ENCODE results near the gene MAFG. TPM values are rescaled to one million over a fixed set of nuclear protein-coding genes. Genes with fewer than 3 reads are reported as not detected.

The MAFG gene
- total and polyA plus RNA-seq, 2 of the 13 experiments (the other 11 are each of a cell fraction or from before 2014, with no cell fraction given): 14.5 to 20.0 TPM

- TF ChIP-seq MEF2D (CRISPR knock-in tag; IDR thresholded peaks at IDR 0.05) (no peak), PRDM4 (CRISPR knock-in tag; IDR thresholded peaks at IDR 0.05; ENCODE audit: borderline replicate concordance) (no peak; the same call in 1 of the 2 replicates), FIP1L1 (IDR thresholded peaks at IDR 0.05; ENCODE audit: borderline replicate concordance, insufficient read depth, low read depth, low read length) (no peak), BORCS8-MEF2B (CRISPR knock-in tag; IDR thresholded peaks at IDR 0.05) (peak; percentile 95), ZSCAN9 (CRISPR knock-in tag; IDR thresholded peaks at IDR 0.05; ENCODE audit: borderline replicate concordance) (peak; percentile 72), MYNN (CRISPR knock-in tag; IDR thresholded peaks at IDR 0.05; ENCODE audit: low read depth) (peak; percentile 92; the same call in 1 of the 2 replicates), TARDBP (CRISPR knock-in tag; IDR thresholded peaks at IDR 0.05) (peak; percentile 70), BATF2 (CRISPR knock-in tag; IDR thresholded peaks at IDR 0.05) (peak; percentile 98), ZNF101 (CRISPR knock-in tag; IDR thresholded peaks at IDR 0.05; ENCODE audit: borderline replicate concordance, low read depth) (peak; percentile 48; the same call in 1 of the 2 replicates), HOMEZ (CRISPR knock-in tag; IDR thresholded peaks at IDR 0.05; ENCODE audit: low read depth) (0 out of 2 replicates have a peak, but pooled peaks have one; percentile 42), ARID4A (CRISPR knock-in tag; IDR thresholded peaks at IDR 0.05; ENCODE audit: borderline replicate concordance) (peak; percentile 92), NR3C1 (CRISPR knock-in tag; IDR thresholded peaks at IDR 0.05) (no peak), BCL6 (CRISPR knock-in tag; IDR thresholded peaks at IDR 0.05) (peak; percentile 36; the same call in 1 of the 2 replicates), ZNF841 (CRISPR knock-in tag; IDR thresholded peaks at IDR 0.05; ENCODE audit: borderline replicate concordance) (peak; percentile 95), DR1 (CRISPR knock-in tag; IDR thresholded peaks at IDR 0.05) (0 out of 2 replicates have a peak, but pooled peaks have one; percentile 66), PREB (CRISPR knock-in tag; IDR thresholded peaks at IDR 0.05) (no peak), ZNF678 (CRISPR knock-in tag; IDR thresholded peaks at IDR 0.05) (peak; percentile 58), REPIN1 (CRISPR knock-in tag; IDR thresholded peaks at IDR 0.05; ENCODE audit: borderline replicate concordance, low read depth) (peak; percentile 94)
Observed at GRCh38 chr17:81871387-81872230, 55.9 kb downstream of the MAFG start (continued).

All from HepG2 (cell line).